Sigmoid colon (tissue), 7 donors: ENCODE data around the gene SLC35E1. TPM values are rescaled to one million over a fixed set of nuclear protein-coding genes. Genes with fewer than 3 reads are reported as not detected.

Experiments
- DNase-seq: peaks from one replicate; pipeline ENCODE4 v3.0.0-alpha.2; 2019
- H3K27ac ChIP-seq, 4 donors: fragments of 200-600 bp; sonication (generic); one replicate each; pipeline ENCODE4 v1.5.1; 2016 to 2019; ENCODE audit warnings: mild to moderate bottlenecking in 1 of 4
- H3K27me3 ChIP-seq, 3 donors: fragments of 200-600 bp; sonication (generic); one replicate each; pipeline ENCODE4 v1.5.1; 2019; ENCODE audit warnings: mild to moderate bottlenecking in 1 of 3
- H3K36me3 ChIP-seq, 4 donors: fragments of 200-600 bp; sonication (generic); one replicate each; pipeline ENCODE4 v1.5.1; 2016 to 2019
- H3K4me1 ChIP-seq, 4 donors: fragments of 200-600 bp; sonication (generic); one replicate each; pipeline ENCODE4 v1.5.1; 2017 to 2019
- H3K4me3 ChIP-seq, 4 donors: fragments of 200-600 bp; sonication (generic); one replicate each; pipeline ENCODE4 v1.5.1; 2017 to 2019; ENCODE audit warnings: mild to moderate bottlenecking in 2 of 4, moderate library complexity in 1 of 4
- H3K9me3 ChIP-seq, 4 donors: fragments of 200-600 bp in 3 of 4; sonication (generic) in 3 of 4; one replicate each; pipeline versions ENCODE4 v1.5.1 to v1.6.1; 2013 to 2019
- EP300 ChIP-seq, 4 donors: sonication (generic); formaldehyde crosslinking; IDR thresholded peaks; one replicate each; pipeline ENCODE4 v1.6.1; 2017; ENCODE audit warnings: antibody characterized with exemption in 4 of 4
- POLR2A ChIP-seq, 2 donors: fragments of 450-650 bp; IDR thresholded peaks; one replicate each; pipeline ENCODE4 v1.6.1; 2016; ENCODE audit warnings: antibody characterized with exemption in 2 of 2, mild to moderate bottlenecking in 2 of 2, moderate library complexity in 2 of 2
- POLR2AphosphoS5 ChIP-seq, 4 donors: sonication (generic); formaldehyde crosslinking; IDR thresholded peaks; one replicate each; pipeline ENCODE4 v1.6.1; 2017; ENCODE audit warnings: antibody characterized with exemption in 4 of 4
- WGBS, 2 donors: extraction: QIAGEN DNeasy Blood & Tissue Kit; methylation state at CpG; one replicate each; pipeline ENCODE4 v1.1.7; 2013; 5-methylcytosine and 5-hydroxymethylcytosine counted together
- intact Hi-C: fragments of 100-400 bp; cut with DNase I; formaldehyde crosslinking; loops from one replicate; pipeline ENCODE4 v1.15.1; 2023
- polyA plus RNA-seq, 3 donors: library from polyadenylated mRNA; stranded (reverse); fragments of 200-250 nt; gene quantifications; one replicate each; pipeline ENCODE4 v1.2.3, GENCODE V29; 2013
- total RNA-seq, 4 donors: library from RNA; depleted of rRNA; stranded (reverse); fragments of >200 nt; gene quantifications; one replicate each; pipeline ENCODE4 v1.1.0, GENCODE V29; 2016
- TF ChIP-seq, protein P1 (sequence below), 4 experiments: fragments of 450-650 bp in 3 of 4; fragments of 200-600 bp in 1 of 4; IDR thresholded peaks; one replicate each; pipeline ENCODE4 v1.5.1; 2016 to 2019; ENCODE audit warnings: antibody characterized with exemption in 4 of 4, mild to moderate bottlenecking in 3 of 4, moderate library complexity in 2 of 4
- donor health status: healthy with polysubstance abuse.
- donor health status: Bipolar disorder and iron deficiency.
- donor health status: healthy.

Gene SLC35E1
- total and polyA plus RNA-seq, 7 donors = 9.7 to 27.4 (median 22.4) TPM

DNA sequence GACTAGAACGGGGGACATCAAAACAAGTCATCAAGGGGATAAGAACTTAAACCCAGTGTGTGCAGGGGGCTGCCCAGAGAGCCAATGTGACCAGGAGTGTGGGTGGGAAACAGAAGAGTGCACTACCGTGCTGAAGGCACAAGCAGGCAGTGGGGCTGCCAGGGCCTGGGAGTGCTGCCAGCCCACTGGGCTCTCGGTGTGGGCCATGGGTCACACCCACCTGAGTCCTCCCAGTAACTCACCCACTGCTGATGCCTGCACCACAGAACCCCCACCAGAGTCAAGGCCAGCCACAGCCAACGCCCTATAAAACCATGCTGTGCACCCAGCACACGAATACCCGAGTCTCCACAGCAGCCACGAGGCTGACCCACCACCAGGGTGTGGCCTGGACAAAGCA, 47.2 kb upstream of the SLC35E1 start:
- Histone ChIP-seq H3K36me3 (peaks cover 0 to 7% (median 0%) of the 10 kb centered on the region in 4 donors), H3K4me3 (no peak overlapping the region), H3K27me3 (no peaks in the 10 kb centered on the region), H3K4me1 (peaks cover 0 to 61% (median 38%) of the 10 kb centered on the region in 4 donors), H3K27ac (peak overlapping the region in 3 of 4 donors; percentile 18 to 43 (median 29)), H3K9me3 (no peaks in the 10 kb centered on the region)
- intact Hi-C loops = no loop called here
- peak; percentile 73 for DNase-seq
- 43 to 70% methylated on average over 7 of the region's 7 CpGs for WGBS, 2 donors
- TF ChIP-seq EP300 (IDR thresholded peaks at IDR 0.05) = no peak
- TF ChIP-seq, protein P1, sequence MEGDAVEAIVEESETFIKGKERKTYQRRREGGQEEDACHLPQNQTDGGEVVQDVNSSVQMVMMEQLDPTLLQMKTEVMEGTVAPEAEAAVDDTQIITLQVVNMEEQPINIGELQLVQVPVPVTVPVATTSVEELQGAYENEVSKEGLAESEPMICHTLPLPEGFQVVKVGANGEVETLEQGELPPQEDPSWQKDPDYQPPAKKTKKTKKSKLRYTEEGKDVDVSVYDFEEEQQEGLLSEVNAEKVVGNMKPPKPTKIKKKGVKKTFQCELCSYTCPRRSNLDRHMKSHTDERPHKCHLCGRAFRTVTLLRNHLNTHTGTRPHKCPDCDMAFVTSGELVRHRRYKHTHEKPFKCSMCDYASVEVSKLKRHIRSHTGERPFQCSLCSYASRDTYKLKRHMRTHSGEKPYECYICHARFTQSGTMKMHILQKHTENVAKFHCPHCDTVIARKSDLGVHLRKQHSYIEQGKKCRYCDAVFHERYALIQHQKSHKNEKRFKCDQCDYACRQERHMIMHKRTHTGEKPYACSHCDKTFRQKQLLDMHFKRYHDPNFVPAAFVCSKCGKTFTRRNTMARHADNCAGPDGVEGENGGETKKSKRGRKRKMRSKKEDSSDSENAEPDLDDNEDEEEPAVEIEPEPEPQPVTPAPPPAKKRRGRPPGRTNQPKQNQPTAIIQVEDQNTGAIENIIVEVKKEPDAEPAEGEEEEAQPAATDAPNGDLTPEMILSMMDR (IDR thresholded peaks at IDR 0.05) = no peak
- no peak for TF ChIP-seq POLR2AphosphoS5 (IDR thresholded peaks at IDR 0.05)
- TF ChIP-seq POLR2A (IDR thresholded peaks at IDR 0.05) = no peak

DNA sequence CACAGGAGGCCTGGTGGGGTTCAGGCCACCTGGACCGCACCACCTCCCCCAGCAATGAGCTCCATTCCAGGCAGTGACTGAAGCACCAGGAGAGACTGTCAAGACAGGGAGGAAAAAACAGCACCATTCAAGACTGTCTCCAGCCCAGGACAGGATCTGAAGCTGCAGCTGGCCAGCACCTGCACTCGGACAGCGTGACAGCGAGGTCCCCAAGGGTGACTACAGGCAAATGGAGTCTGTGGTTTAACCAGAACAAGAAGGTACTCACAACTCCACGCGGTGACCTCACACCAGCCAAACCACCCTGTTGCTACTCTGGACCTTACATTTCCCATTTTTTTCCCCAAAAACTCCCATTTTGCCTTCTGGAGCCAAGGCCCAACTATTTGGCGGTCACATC, 46.0 kb upstream of the SLC35E1 start:
- TF ChIP-seq, protein P1 (IDR thresholded peaks at IDR 0.05) = no peak
- TF ChIP-seq POLR2A (IDR thresholded peaks at IDR 0.05) = no peak
- no peak for TF ChIP-seq POLR2AphosphoS5 (IDR thresholded peaks at IDR 0.05)
- no peak for TF ChIP-seq EP300 (IDR thresholded peaks at IDR 0.05)
- Histone ChIP-seq H3K27me3 (no peaks in the 10 kb centered on the region), H3K4me3 (no peak overlapping the region), H3K27ac (no peak overlapping the region), H3K36me3 (no peaks in the 10 kb centered on the region), H3K4me1 (peaks cover 0 to 73% (median 38%) of the 10 kb centered on the region in 4 donors), H3K9me3 (no peaks in the 10 kb centered on the region)
- no peak for DNase-seq
- WGBS, 2 donors = 84 to 95% methylated on average over 7 of the region's 7 CpGs
- intact Hi-C loops = no loop called here

DNA sequence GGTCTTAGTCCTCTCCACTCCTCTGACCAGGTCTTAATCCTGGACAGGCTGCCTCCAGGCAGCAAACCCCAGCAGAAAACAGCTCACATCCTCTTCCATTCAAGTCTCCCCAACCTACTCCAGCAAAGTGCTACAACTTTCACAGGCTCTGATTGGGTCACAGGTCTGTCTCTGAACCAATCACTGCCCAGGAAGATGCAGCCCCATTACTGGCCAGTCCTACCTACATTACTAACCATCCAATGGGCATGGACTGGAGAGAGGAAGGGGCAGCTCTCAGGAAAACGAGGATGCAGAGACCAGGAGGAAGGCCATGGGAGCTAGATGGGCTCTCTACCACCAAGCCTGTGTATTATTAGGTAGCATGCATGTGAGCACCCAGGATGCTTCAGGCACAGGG, 43.6 kb upstream of the SLC35E1 start:
- no peak for DNase-seq
- Histone ChIP-seq H3K27me3 (no peaks in the 10 kb centered on the region), H3K27ac (no peak overlapping the region), H3K4me3 (no peak overlapping the region), H3K4me1 (peaks cover 0 to 76% (median 45%) of the 10 kb centered on the region in 4 donors), H3K36me3 (no peaks in the 10 kb centered on the region), H3K9me3 (no peaks in the 10 kb centered on the region)
- 63 to 64% methylated on average over 1 of the region's 1 CpG for WGBS, 2 donors
- TF ChIP-seq EP300 (IDR thresholded peaks at IDR 0.05) = no peak
- TF ChIP-seq POLR2A (IDR thresholded peaks at IDR 0.05) = no peak
- TF ChIP-seq, protein P1 (IDR thresholded peaks at IDR 0.05) = no peak
- TF ChIP-seq POLR2AphosphoS5 (IDR thresholded peaks at IDR 0.05) = no peak
- intact Hi-C loops = no loop called here

DNA sequence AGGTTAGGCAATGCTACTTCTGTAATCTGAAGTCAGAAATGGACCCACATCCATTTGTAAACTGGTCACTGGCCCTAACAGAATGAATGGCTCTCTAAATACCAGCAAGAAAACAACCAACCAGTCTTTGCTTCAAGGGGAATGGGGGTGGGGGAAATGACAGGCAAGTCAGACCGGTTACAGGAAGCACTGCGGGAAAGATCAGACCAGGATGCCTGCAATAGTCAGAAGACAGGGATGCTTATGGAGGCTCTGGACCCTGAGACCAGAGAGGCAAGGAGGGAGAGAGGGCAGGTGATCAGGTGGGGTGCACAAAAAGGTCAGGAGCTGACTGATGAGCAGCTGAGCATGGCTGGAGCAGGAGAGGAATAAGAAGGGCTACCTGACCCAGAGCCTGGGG, 42.7 kb upstream of the SLC35E1 start:
- intact Hi-C loops = no loop called here
- H3K4me1 ChIP-seq = peaks cover 0 to 75% (median 42%) of the 10 kb centered on the region in 4 donors

More for the DNA sequence above, 42.7 kb upstream of the SLC35E1 start:
- H3K27ac ChIP-seq = no peak overlapping the region
- DNase-seq = no peak
- no peaks in the 10 kb centered on the region for H3K9me3 ChIP-seq
- WGBS, 2 donors = 45 to 80% methylated on average over 2 of the region's 2 CpGs
- TF ChIP-seq EP300 (IDR thresholded peaks at IDR 0.05) = no peak
- no peak for TF ChIP-seq POLR2AphosphoS5 (IDR thresholded peaks at IDR 0.05)
- no peak for TF ChIP-seq POLR2A (IDR thresholded peaks at IDR 0.05)
- TF ChIP-seq, protein P1 (IDR thresholded peaks at IDR 0.05) = no peak
- no peak overlapping the region for H3K4me3 ChIP-seq
- no peaks in the 10 kb centered on the region for H3K27me3 ChIP-seq
- H3K36me3 ChIP-seq = no peaks in the 10 kb centered on the region
